Bone marrow (tissue), 2 donors: Measurements from ENCODE around the gene GABRA6.
"Not testable (repeated sequence)": the region's sequence is repeated elsewhere in the genome, so short reads cannot be mapped to it uniquely, and the experiment has no call there.

Experiments used
- DNase-seq, 2 donors: peaks; one replicate each; lab custom pipeline; 2025; lab: John Stamatoyannopoulos, UW

The GABRA6 gene

DNA sequence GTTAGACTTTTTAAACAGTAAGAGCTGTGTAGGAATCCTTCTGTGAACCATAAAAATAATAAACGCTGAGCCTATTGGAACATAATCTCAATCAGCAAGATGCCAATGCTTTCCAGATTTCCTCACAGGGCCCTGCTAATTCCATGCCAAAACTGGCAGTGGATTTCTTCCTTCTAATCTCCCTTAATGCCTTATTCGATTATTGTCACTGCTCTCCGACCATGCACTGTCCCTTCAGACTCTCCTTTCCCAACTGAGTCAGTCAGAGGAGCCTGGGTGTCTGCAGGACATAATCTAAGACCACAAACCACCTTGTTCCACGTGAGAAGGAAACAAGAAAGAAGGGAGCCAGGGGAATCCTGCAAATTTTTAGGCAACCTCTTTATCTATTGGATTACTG, at the start of gene GABRA6:
Gene GABRA6 (plus strand): TSS at position 261 of the 400 bp plus-strand sequence. CDS start 269 bp downstream, outside the sequence.
- DNase-seq, result no peak

DNA sequence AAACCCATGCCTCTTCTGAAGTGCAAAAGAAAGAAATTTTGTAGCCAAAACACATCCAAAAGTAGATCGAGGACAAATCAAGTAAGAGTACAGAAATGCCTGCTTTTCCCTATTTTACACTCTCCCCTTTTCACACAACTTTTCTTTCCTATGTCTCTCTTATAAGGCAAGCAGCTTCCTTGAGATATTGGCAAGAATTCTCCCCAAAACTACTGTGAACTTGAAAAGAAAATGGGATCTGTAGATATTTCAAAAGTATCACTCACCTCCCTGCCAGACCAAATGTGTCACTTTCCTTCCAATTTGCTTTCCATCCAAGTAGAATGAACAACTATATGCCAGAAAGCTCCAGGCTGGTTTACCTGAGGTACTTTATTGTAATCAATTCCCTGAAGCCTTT, 47.9 kb upstream of the GABRA6 start:
- DNase-seq, result no peak

- no peak for DNase-seq
These were observed 44.1 kb upstream of the GABRA6 start for GRCh38 chr5:161641444-161641843.

GRCh38 chr5:161645264-161645663, 40.3 kb upstream of the GABRA6 start:
- no peak for DNase-seq

- not testable (repeated sequence) for DNase-seq
These were observed 33.6 kb upstream of the GABRA6 start for GRCh38 chr5:161651926-161652325.

GRCh38 chr5:161660806-161661205, 24.7 kb upstream of the GABRA6 start:
- DNase-seq, result no peak

DNA sequence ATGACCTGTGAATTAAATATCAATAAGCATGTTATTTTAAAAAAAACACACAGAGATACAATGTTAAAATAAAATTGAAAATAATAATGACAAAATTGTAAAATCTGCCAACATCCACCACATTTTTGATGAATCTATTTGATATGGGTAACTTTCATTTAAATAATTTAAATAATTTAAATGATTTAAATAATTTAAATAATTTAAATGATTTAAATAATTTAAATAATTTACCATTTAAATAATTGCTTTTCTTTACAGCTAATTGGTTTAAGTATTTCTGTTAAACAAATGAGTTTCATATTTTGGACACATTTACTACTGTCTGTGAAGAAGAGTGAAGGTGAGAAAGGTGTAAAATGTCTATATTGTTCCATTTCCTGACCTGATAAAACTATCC, 22.1 kb upstream of the GABRA6 start:
- no peak for DNase-seq

- no peak for DNase-seq
These were observed 9.4 kb upstream of the GABRA6 start for GRCh38 chr5:161676103-161676502.

DNA sequence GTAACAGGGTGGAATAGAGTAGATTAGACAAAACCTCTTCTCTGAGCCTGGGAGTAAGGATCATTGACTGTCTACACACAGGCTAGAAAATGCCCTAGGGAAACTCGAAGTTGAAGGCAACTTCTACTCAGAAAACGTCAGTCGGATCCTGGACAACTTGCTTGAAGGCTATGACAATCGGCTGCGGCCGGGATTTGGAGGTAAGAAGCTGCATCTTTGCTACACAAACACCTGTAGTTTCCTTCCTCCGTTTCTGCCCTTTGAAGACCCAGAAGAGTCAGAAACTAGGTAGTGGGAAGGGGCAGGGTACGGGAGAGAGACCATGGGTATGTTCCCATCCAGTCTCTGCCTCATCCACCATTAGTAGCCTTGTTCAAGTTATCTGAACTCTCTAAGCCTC, 628 bp downstream of the GABRA6 start:
- no peak for DNase-seq

DNA sequence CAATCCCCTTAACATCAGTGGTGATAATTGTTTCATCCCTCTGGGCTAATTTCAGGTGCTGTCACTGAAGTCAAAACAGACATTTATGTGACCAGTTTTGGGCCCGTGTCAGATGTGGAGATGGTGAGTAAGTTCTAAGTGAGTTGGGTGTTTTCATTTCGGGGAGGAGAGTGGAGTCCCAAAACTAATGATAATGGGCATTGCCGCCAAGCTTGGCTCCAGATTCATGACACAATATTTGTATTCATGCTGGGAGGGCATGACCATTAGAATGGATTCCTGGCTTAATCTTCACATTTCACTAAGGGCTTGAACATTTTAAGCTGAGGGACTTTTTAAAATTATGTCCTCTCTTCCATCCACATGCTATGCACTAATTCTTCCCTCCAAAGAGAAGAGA, 1.4 kb downstream of the GABRA6 start:
- no peak for DNase-seq

DNA sequence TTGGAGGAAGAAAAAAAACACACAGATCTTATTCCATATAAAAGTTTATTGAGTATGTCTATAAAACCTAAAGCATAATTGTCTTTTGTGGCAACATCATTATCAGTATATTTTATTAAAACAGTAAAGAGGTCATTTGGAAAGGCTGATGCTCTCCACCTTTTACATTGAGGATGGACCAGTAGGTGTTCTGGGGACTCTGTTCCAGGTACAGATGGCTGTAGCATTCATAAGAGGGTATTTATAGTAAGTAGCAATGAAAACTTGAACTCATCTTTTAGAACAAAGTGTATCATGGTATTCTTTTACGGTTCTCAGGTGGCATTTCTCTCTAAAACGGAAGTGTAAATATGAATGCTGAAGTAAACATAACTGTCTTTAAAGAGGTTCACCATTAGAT, 1.8 kb downstream of the GABRA6 start:
- no peak for DNase-seq

- no peak for DNase-seq
These were observed 6.4 kb downstream of the GABRA6 start for GRCh38 chr5:161691911-161692310.

DNA sequence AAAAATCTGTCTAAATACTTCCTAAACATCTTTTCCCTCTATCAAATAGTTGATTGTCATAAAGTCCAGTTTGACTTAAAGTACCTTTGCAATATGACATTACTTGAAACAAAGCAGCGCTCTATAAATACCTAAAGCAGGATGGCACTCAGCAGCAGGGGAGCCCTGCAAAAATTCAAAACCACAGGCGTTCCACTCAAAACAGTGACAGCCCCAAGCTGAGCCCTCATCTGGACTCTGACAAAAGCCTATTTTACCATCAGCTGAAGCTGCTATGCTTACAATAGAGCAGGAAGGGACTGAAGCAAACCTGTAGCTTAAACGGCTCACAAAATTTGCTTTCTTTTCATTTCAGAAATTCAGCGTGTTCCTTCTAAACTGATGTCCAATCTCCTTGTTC, 11.5 kb downstream of the GABRA6 start:
- DNase-seq, result no peak

- no peak for DNase-seq
These were observed 14.5 kb downstream of the GABRA6 start for GRCh38 chr5:161700065-161700464.

DNA sequence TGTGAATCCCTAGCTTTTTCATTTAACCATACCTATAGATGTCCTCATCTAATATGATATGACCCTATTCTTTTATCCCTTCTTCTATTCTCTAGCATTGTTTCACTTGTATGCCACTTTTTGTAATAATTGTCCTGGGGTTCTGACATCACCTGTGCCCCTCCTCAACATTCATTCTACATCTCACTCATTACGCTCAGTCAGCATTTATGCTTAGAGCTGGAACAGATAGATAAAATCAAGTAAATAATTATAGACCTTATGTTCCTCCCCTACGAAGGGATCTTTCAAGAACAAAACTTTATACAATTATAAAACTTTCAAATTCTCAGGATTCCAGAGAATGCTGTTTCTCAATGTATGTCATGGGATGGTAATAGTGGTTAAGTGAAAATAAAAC, 18.0 kb downstream of the GABRA6 start:
- DNase-seq, result no peak

- DNase-seq, result no peak
These were observed 21.9 kb downstream of the GABRA6 start for GRCh38 chr5:161707382-161707781.

DNA sequence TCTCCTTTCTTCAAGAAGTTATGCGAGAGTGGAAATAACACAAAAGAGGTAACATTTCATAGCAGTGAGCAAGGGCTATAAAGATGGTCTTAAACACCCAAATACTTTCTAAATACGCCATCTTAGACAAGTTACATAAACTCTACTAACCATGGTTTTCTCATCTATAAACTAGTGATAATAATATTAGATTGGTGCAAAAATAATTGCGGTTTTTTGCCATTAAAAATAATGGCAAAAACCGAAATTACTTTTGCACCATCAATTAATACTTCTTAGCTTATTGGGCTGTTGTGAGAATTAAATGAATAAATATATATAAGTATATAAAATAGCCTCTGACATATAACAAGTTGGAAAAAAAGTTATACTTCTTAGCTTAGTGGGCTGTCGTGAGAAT, 23.7 kb downstream of the GABRA6 start:
- DNase-seq, result no peak

DNA sequence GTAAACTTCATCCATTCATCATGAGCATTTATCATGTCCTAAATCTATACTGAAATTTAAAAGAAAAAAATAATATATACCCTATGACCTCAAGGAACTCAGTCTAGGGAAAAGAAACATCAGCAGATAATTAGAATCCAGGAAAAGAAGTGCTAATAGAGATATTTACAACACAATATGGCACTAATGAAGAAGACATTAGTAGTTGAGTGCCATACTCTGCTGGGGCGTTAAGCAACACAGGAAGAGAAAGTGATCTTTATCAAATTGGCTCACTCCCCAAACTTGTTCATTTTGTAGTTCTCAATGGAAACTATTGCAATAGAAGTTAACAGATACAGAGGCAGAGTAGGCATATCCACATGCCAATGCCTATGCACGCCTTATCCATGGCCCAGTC, 27.5 kb downstream of the GABRA6 start:
- DNase-seq, result no peak

- DNase-seq, result no peak
These were observed 33.6 kb downstream of the GABRA6 start for GRCh38 chr5:161719157-161719556.

- DNase-seq, result no peak
These were observed 34.9 kb downstream of the GABRA6 start for GRCh38 chr5:161720460-161720859.

DNA sequence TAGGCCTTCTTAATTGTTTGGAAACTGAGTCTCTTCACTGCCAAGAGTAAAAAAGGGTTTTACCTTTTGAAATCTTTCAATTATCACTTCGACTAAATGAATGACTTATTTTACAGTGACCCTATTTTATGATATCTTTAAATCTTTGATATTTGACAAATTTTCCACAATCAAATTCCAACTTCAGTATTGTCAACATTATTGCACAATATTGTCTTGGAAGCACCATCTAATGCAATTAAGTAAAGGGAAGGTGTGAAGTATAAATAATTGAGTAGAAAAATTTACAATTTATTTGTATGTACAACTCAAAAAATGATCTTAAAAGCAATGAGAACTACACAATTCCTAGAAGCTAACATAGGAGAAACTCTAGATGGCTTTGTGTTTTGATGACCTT, 49.2 kb downstream of the GABRA6 start:
- no peak for DNase-seq

DNA sequence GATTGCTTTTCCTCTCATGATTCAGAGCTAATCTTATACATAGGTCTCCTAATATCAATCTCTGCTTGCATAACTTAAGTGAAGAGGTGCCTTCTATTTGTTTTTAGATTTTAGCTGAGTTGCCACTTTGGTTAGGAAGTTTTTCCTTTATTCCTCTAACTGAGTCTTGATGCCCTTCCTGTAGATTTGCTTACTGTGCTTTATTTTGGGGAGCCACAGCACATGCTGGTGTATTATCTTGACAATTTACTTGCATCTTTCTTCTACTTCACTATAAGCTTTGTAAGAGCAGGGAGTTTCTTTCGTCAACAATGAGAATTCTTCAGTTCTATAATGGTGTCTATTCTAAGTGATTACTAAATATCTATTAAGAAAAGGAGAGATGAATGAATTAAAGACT, 54.9 kb downstream of the GABRA6 start:
- DNase-seq, result no peak

- no peak for DNase-seq
These were observed 58.8 kb downstream of the GABRA6 start for GRCh38 chr5:161744276-161744675.

GRCh38 chr5:161745392-161745791, 59.9 kb downstream of the GABRA6 start:
- no peak for DNase-seq

DNA sequence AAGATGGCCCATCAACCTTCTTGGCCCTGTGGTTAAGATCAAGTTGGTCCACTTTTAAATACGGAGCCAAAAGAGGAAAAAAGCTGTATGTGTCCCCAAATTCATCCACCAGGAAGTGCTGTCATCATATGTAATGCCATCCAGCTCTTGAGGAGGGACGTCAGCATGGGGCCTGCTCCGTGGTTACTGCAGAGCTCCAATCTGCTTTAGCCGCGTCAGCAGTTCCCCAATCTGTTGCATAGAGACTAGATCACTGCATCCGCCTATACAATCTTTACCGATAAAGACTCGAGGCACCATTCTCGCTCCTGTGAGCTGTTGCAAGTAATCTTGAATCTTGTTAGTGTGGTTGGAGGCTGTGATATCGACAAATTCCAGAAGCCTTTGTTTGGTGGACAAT, 65.7 kb downstream of the GABRA6 start:
- DNase-seq, result no peak
